Activated CD8-positive, alpha-beta memory T cell treated with anti-CD3 and anti-CD28 coated beads, Interleukin-2, amount 50 U/mL, for 1 hour (primary cell): ENCODE data around the gene STK24.

Experiments
- DNase-seq: peaks from one replicate; pipeline ENCODE4 v3.0.0-alpha.2; 2020; ENCODE audit errors: extremely low read depth

Gene STK24

GRCh38 chr13:98473788-98474144 lies 103.1 kb downstream of the STK24 start:
- DNase-seq, result no peak

DNA sequence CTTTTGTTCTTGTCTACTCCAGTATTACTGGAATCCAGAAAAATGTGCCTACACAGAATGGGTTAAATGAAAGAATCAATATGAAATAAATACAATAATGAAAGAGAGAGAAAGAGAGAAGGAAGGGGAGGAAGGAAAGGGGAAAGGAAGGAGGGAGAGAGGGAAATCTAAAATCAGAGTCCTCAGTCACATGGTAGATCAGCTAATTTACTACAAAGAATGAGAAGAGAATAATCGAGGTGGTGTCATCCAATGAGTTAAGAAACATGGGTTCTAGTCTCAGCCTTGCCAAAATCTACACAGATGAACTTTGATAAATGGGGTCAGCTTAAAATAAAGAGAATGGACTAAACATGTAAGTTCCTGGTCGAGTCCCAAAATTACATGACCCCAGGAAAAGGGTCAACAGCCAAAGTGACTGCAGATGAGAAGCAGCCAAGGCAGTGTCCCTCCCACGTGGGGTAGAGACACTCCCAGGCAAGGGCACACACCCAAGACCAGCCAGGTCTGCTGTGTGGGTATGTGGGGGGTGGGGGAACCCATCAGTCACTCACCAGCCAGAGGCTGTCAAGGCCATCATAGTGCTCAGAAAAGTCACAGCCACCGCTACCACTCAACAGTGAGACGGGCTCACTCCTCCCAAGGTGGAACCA lies 103.6 kb downstream of the STK24 start:
- no peak for DNase-seq

GRCh38 chr13:98471934-98472333 lies 105.0 kb downstream of the STK24 start:
- no peak for DNase-seq

DNA sequence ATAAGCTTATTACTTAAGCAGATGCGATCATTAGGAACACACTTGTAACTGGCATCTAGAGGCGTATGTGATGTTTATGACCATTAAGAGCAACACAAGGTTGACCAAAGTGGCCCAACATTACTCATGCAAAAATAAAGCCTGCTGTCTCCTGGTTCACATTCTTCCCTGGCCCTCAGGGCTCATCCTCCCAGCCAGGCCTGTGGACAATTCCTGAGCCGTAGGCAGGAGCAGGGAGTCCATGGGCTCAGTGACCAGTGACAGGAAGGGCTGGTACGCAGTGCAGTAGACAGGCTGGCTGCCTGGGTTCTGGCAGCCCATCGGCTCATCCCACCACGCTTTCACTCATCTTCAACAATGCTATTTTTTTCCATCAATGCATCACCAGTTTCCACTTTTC lies 106.0 kb downstream of the STK24 start:
- DNase-seq, result no peak

- DNase-seq, result no peak
These were observed 108.0 kb downstream of the STK24 start for GRCh38 chr13:98468929-98469328.

DNA sequence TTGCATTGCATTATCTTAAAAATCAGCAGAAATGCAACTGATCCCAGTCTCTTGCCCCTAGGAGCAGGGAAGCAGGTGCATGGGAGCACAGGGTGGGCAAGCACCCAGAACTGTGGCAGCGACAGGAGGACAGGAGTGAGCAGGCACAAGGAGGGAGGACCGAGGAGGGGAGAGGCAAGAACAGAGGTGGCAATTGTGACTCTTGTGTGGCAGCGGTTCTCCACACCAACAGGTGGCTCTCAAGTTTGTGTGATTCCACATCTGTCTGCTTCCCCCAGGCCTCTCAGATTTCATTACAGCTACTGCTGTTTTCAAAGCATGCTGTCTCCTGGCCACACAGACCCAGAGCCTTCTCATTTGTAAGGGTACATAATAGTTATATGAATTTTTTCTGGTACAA lies 108.5 kb downstream of the STK24 start:
- no peak for DNase-seq

DNA sequence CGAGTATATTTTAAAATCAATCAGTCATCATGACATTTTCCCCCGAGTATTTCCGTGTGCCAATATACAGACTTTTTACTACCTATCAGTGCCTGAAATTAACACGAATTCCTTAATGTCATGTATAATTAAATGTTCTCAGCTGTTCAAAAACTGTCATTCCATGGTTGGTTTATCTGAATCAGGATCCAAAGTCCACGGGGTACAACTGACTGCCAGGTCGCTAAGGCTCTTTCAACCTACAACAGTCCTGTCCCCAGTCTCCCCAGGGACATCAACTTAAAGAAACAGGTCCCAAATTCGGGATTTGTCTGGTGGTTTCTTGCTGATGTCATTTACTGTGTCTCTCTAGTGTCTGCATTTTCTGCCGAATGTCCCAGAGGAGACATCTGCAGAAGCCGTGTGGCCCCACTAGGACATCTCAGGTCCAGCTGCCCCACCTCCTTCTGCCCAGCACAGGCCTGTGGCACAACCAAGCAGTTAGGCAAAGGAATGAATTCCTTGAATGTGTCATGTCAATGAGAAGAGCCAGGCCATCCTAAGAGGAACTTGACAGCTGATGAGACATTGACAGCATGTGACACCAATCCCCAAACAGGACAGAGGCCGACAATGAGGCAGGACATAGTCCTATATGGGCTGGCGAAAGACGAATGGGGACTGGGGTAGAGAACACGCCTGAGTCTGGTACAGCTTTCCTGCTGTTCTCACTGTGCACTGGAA lies 109.5 kb downstream of the STK24 start:
- DNase-seq, result no peak

GRCh38 chr13:98466634-98467236 lies 110.2 kb downstream of the STK24 start:
- DNase-seq, result no peak

DNA sequence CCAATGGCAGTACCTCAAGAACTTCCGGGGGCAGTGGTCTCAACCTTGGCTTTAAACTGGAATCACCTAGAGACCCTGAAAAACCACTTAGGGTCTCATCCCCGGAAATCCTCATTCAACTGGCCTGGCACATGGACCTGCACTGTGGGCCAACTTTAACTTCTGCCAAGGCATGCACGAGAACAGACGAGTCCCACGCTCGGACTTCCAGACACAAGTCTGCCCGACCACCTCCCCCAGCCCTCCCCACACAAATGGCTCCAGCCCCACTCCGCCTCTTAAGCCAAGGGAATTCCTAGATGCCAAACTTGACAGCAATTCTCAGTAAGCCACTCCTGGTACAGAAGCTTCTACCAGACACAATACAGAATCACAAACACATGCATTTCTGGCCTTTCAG lies 114.0 kb downstream of the STK24 start:
- no peak for DNase-seq

GRCh38 chr13:98462241-98462882 lies 114.5 kb downstream of the STK24 start:
- DNase-seq, result no peak

GRCh38 chr13:98461486-98462240 lies 115.2 kb downstream of the STK24 start:
- no peak for DNase-seq

DNA sequence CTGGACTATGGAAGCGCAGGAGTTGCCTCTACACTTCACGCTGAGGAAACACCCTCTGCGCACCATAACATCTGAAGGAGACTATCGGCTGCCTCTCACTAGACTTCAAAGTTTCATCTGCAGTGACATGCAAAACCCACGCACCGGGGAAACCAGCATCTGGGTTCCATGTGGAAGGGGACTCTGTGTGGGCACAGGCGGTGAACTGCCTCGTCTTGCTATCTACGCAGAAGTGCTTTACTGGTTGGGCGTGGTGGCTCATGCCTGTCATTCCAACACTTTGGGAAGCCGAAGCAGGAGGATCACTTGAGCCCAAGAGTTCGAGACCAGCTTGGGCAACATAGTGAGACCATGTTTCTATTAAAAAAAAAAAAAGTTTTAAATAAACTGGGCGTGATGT lies 116.4 kb downstream of the STK24 start:
- DNase-seq, result no peak

- no peak for DNase-seq
These were observed 117.1 kb downstream of the STK24 start for GRCh38 chr13:98459721-98460370.

GRCh38 chr13:98459171-98459681 lies 117.7 kb downstream of the STK24 start:
- no peak for DNase-seq

DNA sequence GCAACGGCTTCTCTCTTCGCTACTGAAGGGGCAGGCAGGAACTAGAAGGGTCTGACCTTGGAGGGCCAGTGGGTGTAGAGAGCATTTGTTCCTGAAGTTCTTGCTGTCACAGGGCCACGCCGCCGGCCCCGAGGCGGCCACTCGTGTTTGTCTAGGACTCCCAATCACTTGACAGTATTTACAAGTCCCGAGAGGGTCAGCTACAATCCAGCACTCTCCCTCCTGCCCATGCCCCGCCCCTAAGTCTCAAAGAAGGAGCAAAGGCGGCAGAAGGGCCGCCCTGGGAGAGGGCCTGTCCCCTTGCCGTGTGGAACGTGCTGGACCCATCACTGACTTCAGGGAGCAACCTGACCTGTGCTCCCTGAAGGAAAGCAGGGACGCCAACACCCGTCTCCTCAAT lies 118.5 kb downstream of the STK24 start:
- no peak for DNase-seq

- DNase-seq, result no peak
These were observed 119.9 kb downstream of the STK24 start for GRCh38 chr13:98457053-98457452.

GRCh38 chr13:98456413-98456845 lies 120.5 kb downstream of the STK24 start:
- DNase-seq, result no peak

DNA sequence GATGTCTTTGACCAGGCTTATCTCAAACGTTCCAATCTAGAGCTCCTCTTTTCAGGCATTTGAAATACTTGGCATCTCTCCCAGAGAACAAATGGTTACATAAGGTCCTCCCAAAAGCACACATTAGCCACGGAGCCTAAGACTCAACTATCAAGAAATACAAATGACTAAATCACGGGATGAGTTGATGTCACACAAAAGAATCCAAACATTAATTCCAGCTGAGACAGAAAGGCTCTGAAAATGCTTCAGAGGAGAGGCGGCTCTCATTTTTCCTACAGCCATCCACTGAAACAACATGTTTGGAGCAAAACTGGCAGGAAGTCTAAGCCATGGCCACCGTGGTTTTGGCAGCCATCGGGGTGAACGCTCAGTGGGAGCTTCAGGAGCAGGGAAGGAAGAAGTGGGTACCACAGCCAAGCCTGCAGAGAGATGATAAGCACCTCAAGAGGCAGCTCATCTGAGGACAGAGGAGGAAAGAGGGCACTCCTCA lies 122.5 kb downstream of the STK24 start:
- DNase-seq, result no peak

GRCh38 chr13:98452851-98453843 lies 123.8 kb downstream of the STK24 start:
- DNase-seq, result no peak
